ENCODE results near the gene FCHSD2. TPM values are rescaled to one million over a fixed set of nuclear protein-coding genes. Genes with fewer than 3 reads are reported as not detected.

Gene FCHSD2
- polyA plus RNA-seq, 3 donors = 14.5 to 43.5 (median 16.6) TPM

DNA sequence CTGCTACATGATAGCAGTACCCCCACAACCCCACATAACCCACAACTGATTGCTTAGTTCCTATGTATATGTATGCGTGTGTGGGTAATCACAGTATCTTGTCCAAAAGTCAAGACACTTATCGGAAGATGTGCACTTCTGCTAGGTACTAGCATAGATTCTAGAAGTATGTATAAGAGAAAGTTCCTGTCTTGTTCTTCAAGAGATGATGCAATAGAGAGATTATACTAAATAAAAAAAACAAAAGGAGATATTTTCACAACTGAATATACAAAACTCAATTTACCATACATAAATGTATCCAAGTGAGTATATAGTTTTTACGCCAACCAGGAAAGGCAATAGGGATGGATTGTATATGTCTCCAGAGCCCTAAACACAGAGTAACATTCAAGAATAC, 112.0 kb downstream of the FCHSD2 start:
- DNase-seq = no peak
- Mint-ChIP-seq H3K4me3 (no peak overlapping the region), H3K4me1 (peaks cover 39% of the 10 kb centered on the region), H3K36me3 (peaks cover 19 to 21% of the 10 kb centered on the region in 2 donors), H3K27ac (peak overlapping the region in 3 of 7 donors; percentile 38 to 95 (median 90)), H3K27me3 (ENCODE audit: low read depth in 3 of 3) (no peaks in the 10 kb centered on the region), H3K9me3 (peaks cover 13 to 33% (median 23%) of the 10 kb centered on the region in 7 donors)
- intact Hi-C loops (cut with micrococcal nuclease) = no loop called here
- Histone ChIP-seq H4K20me1 (ENCODE audit: insufficient read depth, low read length) (no peaks in the 10 kb centered on the region), H3K4me3 (replicated peaks in 1 of 3; ENCODE audit: low read depth in 2 of 3, low read length in 3 of 3) (no peak overlapping the region), H3K9ac (ENCODE audit: insufficient read depth, low read length, poor library complexity, severe bottlenecking) (no peak overlapping the region), H3K36me3 (replicated peaks in 1 of 2; ENCODE audit: control insufficient read depth in 1 of 2, insufficient read depth in 2 of 2, low read length in 2 of 2) (peaks cover 0 to 4% of the 10 kb centered on the region in 2 donors), H3K4me2 (replicated peaks; ENCODE audit: extremely low read depth, low read length, poor library complexity, severe bottlenecking) (no peak overlapping the region), H3K9me3 (replicated peaks in 1 of 2; ENCODE audit: control insufficient read depth in 1 of 2, insufficient read depth in 1 of 2, low read length in 2 of 2) (peaks cover 7 to 18% of the 10 kb centered on the region in 2 donors), H2AFZ (ENCODE audit: insufficient read depth, low read depth, low read length, poor library complexity, severe bottlenecking) (no peak overlapping the region), H3K4me1 (ENCODE audit: control insufficient read depth in 1 of 2, insufficient read depth in 2 of 2, low read length in 2 of 2) (peaks cover 38% of the 10 kb centered on the region in 2 donors), H3K27me3 (ENCODE audit: control insufficient read depth in 2 of 2, insufficient read depth in 2 of 2, low read length in 2 of 2) (no peaks in the 10 kb centered on the region), H3K79me2 (ENCODE audit: insufficient read depth, low read length) (peaks cover 73% of the 10 kb centered on the region), H3K27ac (ENCODE audit: low read depth in 1 of 2, low read length in 2 of 2) (peak overlapping the region in 1 of 2 donors; percentile 75)
- TF ChIP-seq, protein P1, sequence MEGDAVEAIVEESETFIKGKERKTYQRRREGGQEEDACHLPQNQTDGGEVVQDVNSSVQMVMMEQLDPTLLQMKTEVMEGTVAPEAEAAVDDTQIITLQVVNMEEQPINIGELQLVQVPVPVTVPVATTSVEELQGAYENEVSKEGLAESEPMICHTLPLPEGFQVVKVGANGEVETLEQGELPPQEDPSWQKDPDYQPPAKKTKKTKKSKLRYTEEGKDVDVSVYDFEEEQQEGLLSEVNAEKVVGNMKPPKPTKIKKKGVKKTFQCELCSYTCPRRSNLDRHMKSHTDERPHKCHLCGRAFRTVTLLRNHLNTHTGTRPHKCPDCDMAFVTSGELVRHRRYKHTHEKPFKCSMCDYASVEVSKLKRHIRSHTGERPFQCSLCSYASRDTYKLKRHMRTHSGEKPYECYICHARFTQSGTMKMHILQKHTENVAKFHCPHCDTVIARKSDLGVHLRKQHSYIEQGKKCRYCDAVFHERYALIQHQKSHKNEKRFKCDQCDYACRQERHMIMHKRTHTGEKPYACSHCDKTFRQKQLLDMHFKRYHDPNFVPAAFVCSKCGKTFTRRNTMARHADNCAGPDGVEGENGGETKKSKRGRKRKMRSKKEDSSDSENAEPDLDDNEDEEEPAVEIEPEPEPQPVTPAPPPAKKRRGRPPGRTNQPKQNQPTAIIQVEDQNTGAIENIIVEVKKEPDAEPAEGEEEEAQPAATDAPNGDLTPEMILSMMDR (IDR thresholded peaks at IDR 0.05) = no peak
- no CpG with 5 or more reads among the region's 3 CpGs for WGBS (ENCODE audit: insufficient coverage)

DNA sequence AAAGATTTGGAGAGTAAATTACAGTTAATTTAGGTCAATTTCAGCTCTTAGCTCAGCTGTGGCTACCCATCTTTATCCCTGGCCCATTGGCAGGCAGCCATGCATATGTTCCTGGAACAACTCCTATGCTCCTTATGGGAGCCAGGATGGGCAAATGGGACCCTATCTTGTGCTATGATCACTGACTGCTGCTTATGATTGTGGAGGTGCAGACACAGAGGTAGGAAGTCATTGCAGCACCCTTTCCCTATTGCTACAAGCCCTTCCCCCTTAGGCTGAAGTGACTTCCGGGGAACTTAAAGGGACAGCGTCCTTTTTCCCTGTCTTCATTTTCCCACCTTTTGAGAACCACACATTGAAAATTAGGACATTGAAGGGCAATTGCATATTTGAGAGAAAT, 112.7 kb downstream of the FCHSD2 start:
- peaks cover 2 to 3% of the 10 kb centered on the region in 2 donors for H3K36me3 ChIP-seq (replicated peaks in 1 of 2; ENCODE audit: control insufficient read depth in 1 of 2, insufficient read depth in 2 of 2, low read length in 2 of 2)
- peak overlapping the region; percentile 46 for H3K4me2 ChIP-seq (replicated peaks; ENCODE audit: extremely low read depth, low read length, poor library complexity, severe bottlenecking)
- H4K20me1 ChIP-seq (ENCODE audit: insufficient read depth, low read length) = no peaks in the 10 kb centered on the region
- no CpG with 5 or more reads among the region's 2 CpGs for WGBS (ENCODE audit: insufficient coverage)
- TF ChIP-seq, protein P1 (IDR thresholded peaks at IDR 0.05) = no peak
- H3K27ac ChIP-seq (ENCODE audit: low read depth in 1 of 2, low read length in 2 of 2) = peak overlapping the region; percentile 57 to 75
- DNase-seq = peak in 2 of 3 donors; percentile 10 to 13
- peaks cover 24 to 25% of the 10 kb centered on the region in 2 donors for H3K36me3 Mint-ChIP-seq
- H3K9me3 Mint-ChIP-seq = peaks cover 18 to 39% (median 29%) of the 10 kb centered on the region in 7 donors
- H3K27me3 Mint-ChIP-seq (ENCODE audit: low read depth in 3 of 3) = no peaks in the 10 kb centered on the region
- no peak overlapping the region for H3K9ac ChIP-seq (ENCODE audit: insufficient read depth, low read length, poor library complexity, severe bottlenecking)
- peaks cover 37% of the 10 kb centered on the region for H3K4me1 Mint-ChIP-seq
- H3K4me3 Mint-ChIP-seq = peak overlapping the region in 1 of 2 donors; percentile 35
- peaks cover 77% of the 10 kb centered on the region for H3K79me2 ChIP-seq (ENCODE audit: insufficient read depth, low read length)
- peak overlapping the region; percentile 68 to 97 (median 91) for H3K27ac Mint-ChIP-seq
- intact Hi-C loops (cut with micrococcal nuclease) = loop anchor here in 1 of 2 donors (10.0 kb wide), 1 partner anchor 55 kb away; no protein-coding TSS in a partner anchor
- H3K27me3 ChIP-seq (ENCODE audit: control insufficient read depth in 2 of 2, insufficient read depth in 2 of 2, low read length in 2 of 2) = no peaks in the 10 kb centered on the region
- H3K9me3 ChIP-seq (replicated peaks in 1 of 2; ENCODE audit: control insufficient read depth in 1 of 2, insufficient read depth in 1 of 2, low read length in 2 of 2) = peaks cover 14 to 18% of the 10 kb centered on the region in 2 donors
- peak overlapping the region in 1 of 3 experiments; percentile 34 for H3K4me3 ChIP-seq (replicated peaks in 1 of 3; ENCODE audit: low read depth in 2 of 3, low read length in 3 of 3)
- H3K4me1 ChIP-seq (ENCODE audit: control insufficient read depth in 1 of 2, insufficient read depth in 2 of 2, low read length in 2 of 2) = peaks cover 38% of the 10 kb centered on the region in 2 donors
- no peak overlapping the region for H2AFZ ChIP-seq (ENCODE audit: insufficient read depth, low read depth, low read length, poor library complexity, severe bottlenecking)

Data from CD14-positive monocyte (primary cell).